ENCODE results near the gene TBC1D1. TPM values are rescaled to one million over a fixed set of nuclear protein-coding genes. Genes with fewer than 3 reads are reported as not detected.

The TBC1D1 gene
- total and polyA plus RNA-seq, 2 of the 8 experiments (the other 6 are each of a cell fraction or from before 2014, with no cell fraction given) = 96.9 to 162 TPM

DNA sequence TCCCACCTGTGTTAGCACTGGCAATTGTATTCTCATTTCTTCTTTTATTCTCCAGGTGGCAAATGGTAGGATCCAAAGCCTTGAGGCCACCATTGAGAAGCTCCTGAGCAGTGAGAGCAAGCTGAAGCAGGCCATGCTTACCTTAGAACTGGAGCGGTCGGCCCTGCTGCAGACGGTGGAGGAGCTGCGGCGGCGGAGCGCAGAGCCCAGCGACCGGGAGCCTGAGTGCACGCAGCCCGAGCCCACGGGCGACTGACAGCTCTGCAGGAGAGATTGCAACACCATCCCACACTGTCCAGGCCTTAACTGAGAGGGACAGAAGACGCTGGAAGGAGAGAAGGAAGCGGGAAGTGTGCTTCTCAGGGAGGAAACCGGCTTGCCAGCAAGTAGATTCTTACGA lies 246.2 kb downstream of the TBC1D1 start:
- Histone ChIP-seq H3K36me3 (ENCODE audit: control insufficient read depth in 2 of 4, insufficient read depth in 4 of 4, low read length in 3 of 4) (peaks cover 3 to 26% (median 14%) of the 10 kb centered on the region in 4 experiments; a peak in 6 of 8 replicates), H3K23ac (ENCODE audit: insufficient read length) (no peak overlapping the region), H3K9me3 (ENCODE audit: insufficient read depth in 2 of 2, low read depth in 1 of 2, low read length in 1 of 2) (no peaks in the 10 kb centered on the region), H3K14ac (ENCODE audit: insufficient read length) (no peak overlapping the region), H3K4ac (replicated peaks; ENCODE audit: insufficient read length, low read depth, low read length) (no peak overlapping the region), H4K5ac (ENCODE audit: insufficient read length, low read depth, low read length) (no peak overlapping the region), H3K4me3 (ENCODE audit: extremely low read depth in 1 of 4, insufficient read depth in 2 of 4, low read depth in 3 of 4, low read length in 4 of 4) (no peak overlapping the region), H4K91ac (replicated peaks; ENCODE audit: insufficient read length, low read length) (no peak overlapping the region), H3K56ac (replicated peaks; ENCODE audit: insufficient read length, low read depth, low read length) (no peak overlapping the region), H3K9ac (replicated peaks in 1 of 4; ENCODE audit: extremely low read depth in 1 of 4, low read depth in 3 of 4, low read length in 3 of 4) (no peak overlapping the region), H2AK5ac (ENCODE audit: low read depth, low read length) (no peak overlapping the region), H3K4me2 (ENCODE audit: insufficient read depth in 1 of 2, low read depth in 2 of 2, low read length in 2 of 2) (no peak overlapping the region), H3K4me1 (replicated peaks in 1 of 4; ENCODE audit: control insufficient read depth in 3 of 4, insufficient read depth in 4 of 4, low read length in 3 of 4) (peaks cover 0 to 3% (median 1%) of the 10 kb centered on the region in 4 experiments; a peak in 3 of 7 replicates), H3K27me3 (replicated peaks in 1 of 4; ENCODE audit: control insufficient read depth in 3 of 4, extremely low read depth in 1 of 4, insufficient read depth in 3 of 4, low read length in 3 of 4) (no peaks in the 10 kb centered on the region), H4K8ac (ENCODE audit: extremely low read depth, insufficient read depth, low read length) (no peak overlapping the region), H3K79me1 (ENCODE audit: low read depth, low read length) (no peaks in the 10 kb centered on the region), H3K27ac (ENCODE audit: low read depth, low read length) (no peak overlapping the region), H2BK5ac (ENCODE audit: low read depth, low read length) (no peak overlapping the region), H3K23me2 (ENCODE audit: low read depth, low read length) (no peaks in the 10 kb centered on the region), H2BK15ac (ENCODE audit: low read length) (no peak overlapping the region), H3K79me2 (ENCODE audit: control insufficient read depth in 1 of 2, insufficient read depth in 2 of 2, low read length in 2 of 2) (no peaks in the 10 kb centered on the region), H2AFZ (ENCODE audit: low read length) (no peak overlapping the region), H2BK12ac (ENCODE audit: low read depth, low read length) (no peak overlapping the region), H2BK20ac (ENCODE audit: low read length) (no peak overlapping the region), H2BK120ac (replicated peaks; ENCODE audit: low read depth, low read length) (no peak overlapping the region), H3K18ac (ENCODE audit: extremely low read depth, low read length) (no peak overlapping the region), H4K20me1 (replicated peaks in 1 of 2; ENCODE audit: control insufficient read depth in 1 of 2, insufficient read depth in 2 of 2, low read length in 2 of 2) (peaks cover 0 to 2% of the 10 kb centered on the region in 2 experiments)
- FAIRE-seq = no peak
- WGBS, 2 experiments (ENCODE audit: extremely low coverage in 1 of 2, insufficient coverage in 1 of 2, insufficient read length in 1 of 2, insufficient replicate concordance in 2 of 2, low coverage in 1 of 2, low lambda C conversion rate in 2 of 2, missing lambda C conversion rate in 1 of 2) = 96% methylated on average over 12 of the region's 17 CpGs; no CpG with 5 or more reads in 1 of the 2 experiments
- no peak for TF ChIP-seq SUZ12 (IDR thresholded peaks at IDR 0.05; ENCODE audit: low read length)
- TF ChIP-seq GABPA (IDR thresholded peaks at IDR 0.05; ENCODE audit: borderline replicate concordance, insufficient read depth, low read length) = no peak
- no peak for TF ChIP-seq SIX5 (IDR thresholded peaks at IDR 0.05; ENCODE audit: low read depth, low read length)
- TF ChIP-seq POU5F1 (IDR thresholded peaks at IDR 0.05; ENCODE audit: low read depth, low read length) = no peak
- TF ChIP-seq RXRA (IDR thresholded peaks at IDR 0.05; ENCODE audit: insufficient read depth, low read depth, low read length) = no peak
- no peak for TF ChIP-seq JUN (IDR thresholded peaks at IDR 0.05; ENCODE audit: low read depth, low read length)
- TF ChIP-seq ZNF274 (IDR thresholded peaks at IDR 0.05; ENCODE audit: borderline replicate concordance, extremely low read depth, low read length) = no peak
- TF ChIP-seq KDM4A (IDR thresholded peaks at IDR 0.05; ENCODE audit: low read depth, low read length, severe bottlenecking) = no peak
- no peak for TF ChIP-seq TCF12 (IDR thresholded peaks at IDR 0.05; ENCODE audit: low read depth, low read length)
- no peak for TF ChIP-seq SP4 (IDR thresholded peaks at IDR 0.05; ENCODE audit: low read length)
- TF ChIP-seq BRCA1 (IDR thresholded peaks at IDR 0.05; ENCODE audit: low read depth, low read length) = no peak
- no peak for TF ChIP-seq CHD2 (IDR thresholded peaks at IDR 0.05; ENCODE audit: low read length)
- no peak for TF ChIP-seq ASH2L (IDR thresholded peaks at IDR 0.05; ENCODE audit: low read length)
- TF ChIP-seq CBX8 (IDR thresholded peaks at IDR 0.05; ENCODE audit: borderline replicate concordance, low read depth, low read length) = no peak
- ChIA-PET CTCF (ENCODE audit: partially characterized antibody) (interaction anchor here (0.6 to 6.9 kb wide), 6 partner anchors 17 to 591 kb away, joined by 3 to 49 read pairs (median 6); no protein-coding TSS in a partner anchor), POLR2A (ENCODE audit: partially characterized antibody) (interaction anchor here (0.7 kb wide), 1 partner anchor 79 kb away, joined by 3 read pairs; no protein-coding TSS in a partner anchor)
- no peak for DNase-seq (ENCODE audit: low read depth in 1 of 2, low spot score in 2 of 2)
